ENCODE measurements around the gene GPR27. TPM values are rescaled to one million over a fixed set of nuclear protein-coding genes. Genes with fewer than 3 reads are reported as not detected.

GPR27 gene
- total RNA-seq, 1 donor from 2014 or later = 4.5 TPM

DNA sequence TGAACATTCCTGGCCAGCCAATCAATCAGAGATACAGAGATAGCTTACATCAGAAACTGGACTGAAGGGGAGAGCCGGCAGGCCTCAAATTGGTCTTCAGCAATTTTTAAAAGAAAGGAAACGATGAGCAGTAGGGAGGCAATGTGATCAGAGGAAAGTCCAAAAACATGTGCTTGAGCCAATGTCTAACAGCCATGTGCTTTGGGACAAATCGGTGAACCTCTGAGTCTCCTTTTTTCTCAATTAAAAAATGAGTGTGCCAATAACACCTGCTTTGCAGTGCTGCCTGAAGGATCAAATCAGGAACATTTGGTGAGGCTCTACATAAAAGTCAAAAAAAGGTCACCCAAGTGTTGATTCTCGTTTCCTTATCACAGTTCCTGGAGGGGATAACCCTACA lies 21.0 kb upstream of the GPR27 start:
- DNase-seq (ENCODE audit: low spot score) = no peak

DNA sequence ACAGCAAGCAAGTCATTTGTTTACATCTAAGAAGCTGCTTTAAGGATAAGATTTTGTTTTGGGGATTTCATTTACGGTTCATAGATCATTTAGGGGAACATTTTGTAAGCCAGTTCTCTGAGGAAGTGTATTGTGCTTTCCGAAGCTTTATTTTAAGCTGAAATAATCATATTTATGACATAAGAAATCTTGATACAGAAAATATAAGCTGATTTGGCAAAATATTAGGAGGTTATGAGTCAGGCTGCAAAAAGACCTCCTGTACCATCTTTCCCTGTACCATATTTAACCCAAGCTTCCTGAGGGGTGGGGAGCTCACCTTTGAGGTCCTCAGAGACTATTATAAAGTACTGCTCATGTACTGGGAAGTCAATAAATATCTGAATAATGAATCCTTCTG lies 20.3 kb upstream of the GPR27 start:
- no peak for DNase-seq (ENCODE audit: low spot score)

- DNase-seq (ENCODE audit: low spot score) = no peak
These were observed 18.8 kb upstream of the GPR27 start for GRCh38 chr3:71734881-71735280.

DNA sequence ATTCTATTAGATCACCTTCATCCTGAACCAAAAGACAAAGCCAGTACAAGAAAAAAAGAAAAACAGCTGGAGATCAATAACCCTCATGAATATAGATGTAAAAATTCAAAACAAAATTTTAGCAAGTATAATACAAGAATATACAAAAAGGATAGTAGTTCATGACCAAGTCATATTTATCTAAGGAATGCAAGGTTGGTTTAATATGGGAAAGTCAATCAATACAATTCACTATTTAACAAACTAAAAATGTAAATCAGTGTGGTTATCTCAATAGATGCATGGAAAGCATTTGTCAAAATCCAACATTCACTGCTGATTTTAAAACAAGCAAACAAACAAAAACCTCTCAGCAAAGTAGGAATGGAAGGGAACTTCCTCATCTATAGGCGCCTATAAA lies 11.0 kb upstream of the GPR27 start:
- DNase-seq (ENCODE audit: low spot score) = no peak

- DNase-seq (ENCODE audit: low spot score) = no peak
These were observed 8.9 kb upstream of the GPR27 start for GRCh38 chr3:71744738-71745137.

GRCh38 chr3:71751602-71752001 lies 2.1 kb upstream of the GPR27 start:
- DNase-seq (ENCODE audit: low spot score) = no peak

DNA sequence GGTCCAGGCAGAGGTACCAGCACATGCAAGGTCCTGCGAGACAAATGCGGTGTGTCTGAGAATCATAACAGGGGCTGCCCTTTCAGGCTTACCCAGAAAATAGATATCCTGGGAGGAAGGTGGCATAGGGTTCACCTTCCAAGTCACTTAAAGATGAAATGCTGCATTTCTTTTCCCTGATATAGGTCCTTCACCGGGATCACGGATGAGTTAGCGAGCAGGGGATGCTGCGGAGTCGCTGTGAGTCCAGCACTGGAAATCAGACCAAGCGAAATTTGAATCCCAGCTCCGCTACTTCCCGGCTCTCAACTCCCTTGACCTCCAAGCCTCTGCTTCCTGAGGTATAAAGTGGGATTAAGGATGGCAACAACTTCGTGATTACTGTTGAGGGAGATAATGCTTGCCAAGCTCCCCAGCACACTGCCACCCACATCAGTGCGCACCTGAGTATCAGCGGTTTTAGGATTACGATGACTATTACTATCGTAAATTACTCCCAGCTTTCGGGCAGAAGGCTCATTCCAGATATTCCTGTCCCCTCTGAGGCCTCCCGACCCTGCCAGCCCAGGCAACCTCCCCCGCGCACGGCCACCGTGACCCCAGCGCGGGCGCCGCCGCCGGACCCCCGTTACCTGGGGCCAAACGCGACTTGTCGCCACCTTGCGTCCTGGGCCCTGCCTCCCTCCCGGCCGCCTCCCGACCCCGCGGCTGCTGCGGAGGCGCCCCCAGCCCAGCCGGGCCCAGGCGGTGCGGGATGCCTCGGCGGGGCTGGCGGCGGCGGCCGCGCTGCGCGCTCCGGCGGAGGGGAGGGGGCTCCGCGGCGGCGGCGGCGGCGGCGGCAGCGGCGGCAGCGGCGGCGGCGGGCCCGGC lies 589 bp upstream of the GPR27 start:
- no peak for DNase-seq (ENCODE audit: low spot score)

DNA sequence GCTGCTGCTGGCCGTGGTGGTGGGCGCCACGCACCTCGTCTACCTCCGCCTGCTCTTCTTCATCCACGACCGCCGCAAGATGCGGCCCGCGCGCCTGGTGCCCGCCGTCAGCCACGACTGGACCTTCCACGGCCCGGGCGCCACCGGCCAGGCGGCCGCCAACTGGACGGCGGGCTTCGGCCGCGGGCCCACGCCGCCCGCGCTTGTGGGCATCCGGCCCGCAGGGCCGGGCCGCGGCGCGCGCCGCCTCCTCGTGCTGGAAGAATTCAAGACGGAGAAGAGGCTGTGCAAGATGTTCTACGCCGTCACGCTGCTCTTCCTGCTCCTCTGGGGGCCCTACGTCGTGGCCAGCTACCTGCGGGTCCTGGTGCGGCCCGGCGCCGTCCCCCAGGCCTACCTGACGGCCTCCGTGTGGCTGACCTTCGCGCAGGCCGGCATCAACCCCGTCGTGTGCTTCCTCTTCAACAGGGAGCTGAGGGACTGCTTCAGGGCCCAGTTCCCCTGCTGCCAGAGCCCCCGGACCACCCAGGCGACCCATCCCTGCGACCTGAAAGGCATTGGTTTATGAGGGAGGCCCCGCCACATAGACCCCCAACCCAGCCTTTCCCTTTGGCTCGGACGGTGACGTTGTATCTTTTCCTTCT lies 1.1 kb downstream of the GPR27 start:
- DNase-seq (ENCODE audit: low spot score) = no peak

DNA sequence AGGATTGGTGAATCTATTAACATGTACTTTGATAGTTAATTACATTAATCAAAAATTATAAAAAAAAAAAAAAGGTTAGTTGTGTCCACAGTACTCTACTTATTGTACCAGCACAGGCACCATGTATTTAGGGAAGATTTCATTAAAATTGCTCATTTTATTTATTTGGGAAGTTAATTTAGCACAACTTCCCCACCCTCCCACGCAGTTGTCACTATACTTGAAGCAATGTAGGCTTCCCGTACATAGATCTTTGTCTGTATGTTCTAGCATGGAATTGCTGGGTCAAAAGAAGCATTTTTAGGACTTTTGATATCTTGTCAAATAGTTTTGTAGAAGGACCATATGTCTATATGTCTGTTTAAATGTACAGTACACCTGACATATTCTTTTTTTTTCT lies 4.4 kb downstream of the GPR27 start:
- DNase-seq (ENCODE audit: low spot score) = no peak

GRCh38 chr3:71759401-71759800 lies 5.7 kb downstream of the GPR27 start:
- no peak for DNase-seq (ENCODE audit: low spot score)

DNA sequence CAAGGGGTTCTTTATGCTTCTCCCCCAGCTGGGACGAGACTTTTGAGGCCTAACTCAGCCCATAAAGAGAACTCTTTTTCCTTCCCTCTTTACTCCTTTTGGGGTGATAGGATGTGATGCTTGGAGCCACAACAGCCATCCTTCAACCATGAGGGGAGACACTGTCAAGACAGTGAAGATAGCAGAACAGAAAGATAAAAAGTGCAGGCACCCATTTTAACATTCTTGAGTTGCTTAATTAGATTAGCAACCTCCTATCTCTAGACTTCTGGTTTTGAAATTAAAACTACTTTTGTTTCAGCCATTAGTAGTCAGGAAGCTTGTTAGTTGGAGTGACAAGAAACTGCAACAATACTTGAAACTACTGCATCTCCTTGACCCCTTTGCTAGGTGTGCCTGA lies 6.5 kb downstream of the GPR27 start:
- no peak for DNase-seq (ENCODE audit: low spot score)

DNA sequence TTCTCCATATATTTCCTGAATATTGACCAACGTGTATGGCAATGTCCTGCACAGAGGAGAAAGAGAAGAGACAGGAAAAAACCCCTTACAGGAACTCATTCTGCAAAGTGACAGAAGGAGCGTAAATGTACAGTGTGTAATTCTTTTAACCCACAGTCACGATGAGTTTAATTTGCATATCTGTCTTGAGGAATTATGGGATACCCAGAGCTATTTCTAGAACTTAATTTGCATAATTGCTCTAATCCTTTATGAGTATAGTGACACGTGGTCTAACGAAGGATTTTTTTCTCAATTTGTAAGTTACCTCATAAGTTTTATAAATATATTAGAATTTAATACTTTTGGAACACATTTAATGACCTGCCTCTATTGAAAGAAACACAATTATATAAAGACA lies 9.8 kb downstream of the GPR27 start:
- DNase-seq (ENCODE audit: low spot score) = no peak

GRCh38 chr3:71771126-71771525 lies 17.5 kb downstream of the GPR27 start:
- no peak for DNase-seq (ENCODE audit: low spot score)

DNA sequence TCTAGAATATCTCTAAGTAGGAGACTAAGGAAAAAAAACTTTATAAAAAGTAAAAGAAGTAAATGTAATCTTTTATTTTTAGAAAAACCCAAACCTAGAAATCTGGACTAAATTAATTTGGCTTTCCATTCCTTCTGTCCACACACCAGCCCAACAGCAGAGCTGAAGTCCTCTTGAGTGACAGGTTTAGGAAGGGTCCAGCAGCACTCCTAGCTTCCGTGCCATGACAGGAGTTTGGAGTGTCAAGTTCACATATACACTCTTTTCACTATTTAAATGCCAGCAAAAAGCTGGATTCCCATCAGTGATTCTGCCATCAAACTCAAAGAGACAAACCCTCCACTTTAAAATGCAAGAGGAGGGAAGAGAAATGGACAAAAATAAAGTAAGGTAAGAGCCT lies 18.2 kb downstream of the GPR27 start:
- DNase-seq (ENCODE audit: low spot score) = no peak

GRCh38 chr3:71776538-71776937 lies 22.9 kb downstream of the GPR27 start:
- DNase-seq (ENCODE audit: low spot score) = no peak

GRCh38 chr3:71778353-71778752 lies 24.7 kb downstream of the GPR27 start:
- no peak for DNase-seq (ENCODE audit: low spot score)

- no peak for DNase-seq (ENCODE audit: low spot score)
These were observed 26.2 kb downstream of the GPR27 start for GRCh38 chr3:71779674-71780377.

DNA sequence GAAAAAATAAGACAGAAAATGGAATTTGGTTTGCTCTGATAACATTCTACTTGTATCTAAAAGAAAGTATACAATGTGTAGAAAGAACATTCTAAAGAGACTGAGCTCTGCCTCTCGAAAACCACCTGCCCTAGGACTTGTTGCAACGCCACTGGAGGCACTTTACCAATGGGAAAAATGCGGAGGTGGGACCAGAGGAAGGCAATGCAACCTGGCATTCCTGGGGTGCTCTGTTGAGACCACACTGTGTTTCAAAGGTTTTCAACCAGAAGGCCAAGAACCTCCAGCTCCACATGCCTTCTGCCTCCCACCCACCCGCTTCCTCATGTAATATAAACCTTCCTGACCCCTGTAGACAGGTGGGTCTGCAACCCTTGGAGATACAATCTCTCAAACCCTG lies 26.8 kb downstream of the GPR27 start:
- DNase-seq (ENCODE audit: low spot score) = no peak

GRCh38 chr3:71783152-71783551 lies 29.5 kb downstream of the GPR27 start:
- no peak for DNase-seq (ENCODE audit: low spot score)

- DNase-seq (ENCODE audit: low spot score) = no peak
These were observed 30.7 kb downstream of the GPR27 start for GRCh38 chr3:71784201-71784913.

- no peak for DNase-seq (ENCODE audit: low spot score)
These were observed 31.4 kb downstream of the GPR27 start, which contains the start of gene PROK2 for GRCh38 chr3:71784914-71785531. TSS of gene PROK2 (minus strand) at chr3:71785148. CDS start at chr3:71785052, 96 bp downstream.

Measured in mucosa of gallbladder (tissue), 1 donor.